ENCODE data around the gene EPM2AIP1. TPM values are rescaled to one million over a fixed set of nuclear protein-coding genes. Genes with fewer than 3 reads are reported as not detected.

Gene EPM2AIP1
- polyA plus RNA-seq, 1 of the 3 experiments (the other 2 are of a cell fraction), result 4.7 TPM

DNA sequence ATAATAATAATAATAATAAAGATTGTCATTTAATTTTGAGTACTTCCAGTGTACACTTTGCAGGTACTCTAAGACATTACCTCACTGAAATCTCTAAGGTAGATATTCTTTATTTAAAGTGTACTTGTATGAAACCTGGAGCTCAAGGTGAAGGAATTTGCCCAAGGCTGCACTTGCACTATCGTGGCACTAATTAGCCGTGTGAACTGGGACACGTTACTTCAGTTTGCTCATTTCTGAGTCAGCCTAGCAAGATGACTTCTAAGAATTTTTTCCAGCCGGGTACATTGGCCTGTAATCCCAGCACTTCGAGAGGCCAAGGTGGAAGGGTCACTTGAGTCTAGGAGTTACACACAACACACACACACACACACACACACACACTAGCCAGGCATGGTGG lies 33.9 kb upstream of the EPM2AIP1 start:
- H3K27me3 ChIP-seq (ENCODE audit: insufficient read depth), result no peaks in the 10 kb centered on the region
- ChIA-PET CTCF (no interaction called here), POLR2A (no interaction called here)
- H3K4me2 ChIP-seq, result no peak overlapping the region
- no peak overlapping the region for H3K9ac ChIP-seq
- peaks cover 59 to 68% of the 10 kb centered on the region in 2 experiments for H3K36me3 ChIP-seq (replicated peaks in 1 of 2; ENCODE audit: control insufficient read depth in 1 of 2, insufficient read depth in 2 of 2, low read length in 1 of 2)
- no peak for DNase-seq
- H3K9me3 ChIP-seq, result no peaks in the 10 kb centered on the region
- H3K79me2 ChIP-seq (ENCODE audit: insufficient read depth), result no peaks in the 10 kb centered on the region
- H3F3A ChIP-seq (replicated peaks; ENCODE audit: insufficient read depth), result peaks cover 5% of the 10 kb centered on the region
- H3K9me2 ChIP-seq, result no peaks in the 10 kb centered on the region
- H4K20me1 ChIP-seq (ENCODE audit: insufficient read depth), result no peaks in the 10 kb centered on the region
- WGBS (ENCODE audit: low lambda C conversion rate), result 92% methylated on average over 5 of the region's 5 CpGs
- H3K4me3 ChIP-seq (ENCODE audit: low read depth in 2 of 2, low read length in 1 of 2), result no peak overlapping the region
- H3K27ac ChIP-seq (ENCODE audit: low read depth in 2 of 2, low read length in 1 of 2), result no peak overlapping the region
- no peak overlapping the region for H2AFZ ChIP-seq (ENCODE audit: low read depth)
- H3K4me1 ChIP-seq (ENCODE audit: control insufficient read depth in 1 of 2, insufficient read depth in 2 of 2, low read depth in 1 of 2, low read length in 1 of 2), result peaks cover 0 to 2% of the 10 kb centered on the region in 2 experiments; a peak in 1 of 4 replicates
- TF ChIP-seq, protein P1, sequence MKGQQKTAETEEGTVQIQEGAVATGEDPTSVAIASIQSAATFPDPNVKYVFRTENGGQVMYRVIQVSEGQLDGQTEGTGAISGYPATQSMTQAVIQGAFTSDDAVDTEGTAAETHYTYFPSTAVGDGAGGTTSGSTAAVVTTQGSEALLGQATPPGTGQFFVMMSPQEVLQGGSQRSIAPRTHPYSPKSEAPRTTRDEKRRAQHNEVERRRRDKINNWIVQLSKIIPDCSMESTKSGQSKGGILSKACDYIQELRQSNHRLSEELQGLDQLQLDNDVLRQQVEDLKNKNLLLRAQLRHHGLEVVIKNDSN (IDR thresholded peaks at IDR 0.05; ENCODE audit: borderline replicate concordance, low read depth), result no peak
- TF ChIP-seq RXRA (IDR thresholded peaks at IDR 0.05; ENCODE audit: borderline replicate concordance, low read depth) (no peak), MXI1 (IDR thresholded peaks at IDR 0.05; ENCODE audit: low read depth, low read length) (no peak), NRF1 (IDR thresholded peaks at IDR 0.05; ENCODE audit: low read depth, low read length) (no peak), RFX5 (IDR thresholded peaks at IDR 0.05; ENCODE audit: low read length) (no peak), YY1 (IDR thresholded peaks at IDR 0.05; ENCODE audit: low read depth) (no peak)
- TF ChIP-seq, protein P2, sequence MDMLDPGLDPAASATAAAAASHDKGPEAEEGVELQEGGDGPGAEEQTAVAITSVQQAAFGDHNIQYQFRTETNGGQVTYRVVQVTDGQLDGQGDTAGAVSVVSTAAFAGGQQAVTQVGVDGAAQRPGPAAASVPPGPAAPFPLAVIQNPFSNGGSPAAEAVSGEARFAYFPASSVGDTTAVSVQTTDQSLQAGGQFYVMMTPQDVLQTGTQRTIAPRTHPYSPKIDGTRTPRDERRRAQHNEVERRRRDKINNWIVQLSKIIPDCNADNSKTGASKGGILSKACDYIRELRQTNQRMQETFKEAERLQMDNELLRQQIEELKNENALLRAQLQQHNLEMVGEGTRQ (IDR thresholded peaks at IDR 0.05; ENCODE audit: borderline replicate concordance, low read depth, low read length), result no peak

DNA sequence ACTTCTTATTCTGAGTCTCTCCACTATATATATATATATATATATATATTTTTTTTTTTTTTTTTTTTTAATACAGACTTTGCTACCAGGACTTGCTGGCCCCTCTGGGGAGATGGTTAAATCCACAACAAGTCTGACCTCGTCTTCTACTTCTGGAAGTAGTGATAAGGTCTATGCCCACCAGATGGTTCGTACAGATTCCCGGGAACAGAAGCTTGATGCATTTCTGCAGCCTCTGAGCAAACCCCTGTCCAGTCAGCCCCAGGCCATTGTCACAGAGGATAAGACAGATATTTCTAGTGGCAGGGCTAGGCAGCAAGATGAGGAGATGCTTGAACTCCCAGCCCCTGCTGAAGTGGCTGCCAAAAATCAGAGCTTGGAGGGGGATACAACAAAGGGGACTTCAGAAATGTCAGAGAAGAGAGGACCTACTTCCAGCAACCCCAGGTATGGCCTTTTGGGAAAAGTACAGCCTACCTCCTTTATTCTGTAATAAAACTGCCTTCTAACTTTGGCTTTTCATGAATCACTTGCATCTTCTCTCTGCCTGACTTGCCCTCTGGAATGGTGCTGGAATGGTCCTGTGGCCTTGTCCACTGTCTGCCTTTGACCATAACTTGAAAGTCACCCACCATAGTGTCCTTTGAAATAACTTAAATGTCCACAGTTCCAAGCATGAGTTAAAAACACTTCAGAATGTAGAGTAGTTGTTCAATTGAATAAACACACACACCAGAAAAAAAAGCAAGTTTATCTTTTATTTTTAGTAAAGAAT lies 32.8 kb upstream of the EPM2AIP1 start:
- H3K4me2 ChIP-seq, result no peak overlapping the region
- no peak for DNase-seq
- no peak overlapping the region for H3K27ac ChIP-seq (ENCODE audit: low read depth in 2 of 2, low read length in 1 of 2)
- H4K20me1 ChIP-seq (ENCODE audit: insufficient read depth), result no peaks in the 10 kb centered on the region
- no peaks in the 10 kb centered on the region for H3K79me2 ChIP-seq (ENCODE audit: insufficient read depth)
- no peaks in the 10 kb centered on the region for H3K4me1 ChIP-seq (ENCODE audit: control insufficient read depth in 1 of 2, insufficient read depth in 2 of 2, low read depth in 1 of 2, low read length in 1 of 2)
- H3K27me3 ChIP-seq (ENCODE audit: insufficient read depth), result no peaks in the 10 kb centered on the region
- H3F3A ChIP-seq (replicated peaks; ENCODE audit: insufficient read depth), result peaks cover 5% of the 10 kb centered on the region
- TF ChIP-seq FOXJ3 (CRISPR knock-in tag; IDR thresholded peaks at IDR 0.05) (no peak), CHD2 (IDR thresholded peaks at IDR 0.05; ENCODE audit: low read length, partially characterized antibody) (no peak), EP300 (IDR thresholded peaks at IDR 0.05; ENCODE audit: borderline replicate concordance in 1 of 2, low read depth in 1 of 2, low read length in 1 of 2) (no peak), SIN3A (IDR thresholded peaks at IDR 0.05; ENCODE audit: borderline replicate concordance, low read depth, low read length) (no peak), RAD21 (IDR thresholded peaks at IDR 0.05; ENCODE audit: low read length) (no peak)
- TF ChIP-seq, protein P3, sequence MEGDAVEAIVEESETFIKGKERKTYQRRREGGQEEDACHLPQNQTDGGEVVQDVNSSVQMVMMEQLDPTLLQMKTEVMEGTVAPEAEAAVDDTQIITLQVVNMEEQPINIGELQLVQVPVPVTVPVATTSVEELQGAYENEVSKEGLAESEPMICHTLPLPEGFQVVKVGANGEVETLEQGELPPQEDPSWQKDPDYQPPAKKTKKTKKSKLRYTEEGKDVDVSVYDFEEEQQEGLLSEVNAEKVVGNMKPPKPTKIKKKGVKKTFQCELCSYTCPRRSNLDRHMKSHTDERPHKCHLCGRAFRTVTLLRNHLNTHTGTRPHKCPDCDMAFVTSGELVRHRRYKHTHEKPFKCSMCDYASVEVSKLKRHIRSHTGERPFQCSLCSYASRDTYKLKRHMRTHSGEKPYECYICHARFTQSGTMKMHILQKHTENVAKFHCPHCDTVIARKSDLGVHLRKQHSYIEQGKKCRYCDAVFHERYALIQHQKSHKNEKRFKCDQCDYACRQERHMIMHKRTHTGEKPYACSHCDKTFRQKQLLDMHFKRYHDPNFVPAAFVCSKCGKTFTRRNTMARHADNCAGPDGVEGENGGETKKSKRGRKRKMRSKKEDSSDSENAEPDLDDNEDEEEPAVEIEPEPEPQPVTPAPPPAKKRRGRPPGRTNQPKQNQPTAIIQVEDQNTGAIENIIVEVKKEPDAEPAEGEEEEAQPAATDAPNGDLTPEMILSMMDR (IDR thresholded peaks at IDR 0.05), result no peak
- TF ChIP-seq, protein P4, sequence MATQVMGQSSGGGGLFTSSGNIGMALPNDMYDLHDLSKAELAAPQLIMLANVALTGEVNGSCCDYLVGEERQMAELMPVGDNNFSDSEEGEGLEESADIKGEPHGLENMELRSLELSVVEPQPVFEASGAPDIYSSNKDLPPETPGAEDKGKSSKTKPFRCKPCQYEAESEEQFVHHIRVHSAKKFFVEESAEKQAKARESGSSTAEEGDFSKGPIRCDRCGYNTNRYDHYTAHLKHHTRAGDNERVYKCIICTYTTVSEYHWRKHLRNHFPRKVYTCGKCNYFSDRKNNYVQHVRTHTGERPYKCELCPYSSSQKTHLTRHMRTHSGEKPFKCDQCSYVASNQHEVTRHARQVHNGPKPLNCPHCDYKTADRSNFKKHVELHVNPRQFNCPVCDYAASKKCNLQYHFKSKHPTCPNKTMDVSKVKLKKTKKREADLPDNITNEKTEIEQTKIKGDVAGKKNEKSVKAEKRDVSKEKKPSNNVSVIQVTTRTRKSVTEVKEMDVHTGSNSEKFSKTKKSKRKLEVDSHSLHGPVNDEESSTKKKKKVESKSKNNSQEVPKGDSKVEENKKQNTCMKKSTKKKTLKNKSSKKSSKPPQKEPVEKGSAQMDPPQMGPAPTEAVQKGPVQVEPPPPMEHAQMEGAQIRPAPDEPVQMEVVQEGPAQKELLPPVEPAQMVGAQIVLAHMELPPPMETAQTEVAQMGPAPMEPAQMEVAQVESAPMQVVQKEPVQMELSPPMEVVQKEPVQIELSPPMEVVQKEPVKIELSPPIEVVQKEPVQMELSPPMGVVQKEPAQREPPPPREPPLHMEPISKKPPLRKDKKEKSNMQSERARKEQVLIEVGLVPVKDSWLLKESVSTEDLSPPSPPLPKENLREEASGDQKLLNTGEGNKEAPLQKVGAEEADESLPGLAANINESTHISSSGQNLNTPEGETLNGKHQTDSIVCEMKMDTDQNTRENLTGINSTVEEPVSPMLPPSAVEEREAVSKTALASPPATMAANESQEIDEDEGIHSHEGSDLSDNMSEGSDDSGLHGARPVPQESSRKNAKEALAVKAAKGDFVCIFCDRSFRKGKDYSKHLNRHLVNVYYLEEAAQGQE (IDR thresholded peaks at IDR 0.05; ENCODE audit: low read depth, low read length), result no peak
- POLR2A ChIA-PET, result no interaction called here
- H3K4me3 ChIP-seq (ENCODE audit: low read depth in 2 of 2, low read length in 1 of 2), result no peak overlapping the region
- H3K9ac ChIP-seq, result no peak overlapping the region
- H3K9me3 ChIP-seq, result no peaks in the 10 kb centered on the region
- H3K9me2 ChIP-seq, result no peaks in the 10 kb centered on the region
- CTCF ChIA-PET, result no interaction called here
- no peak overlapping the region for H2AFZ ChIP-seq (ENCODE audit: low read depth)
- peaks cover 67 to 75% of the 10 kb centered on the region in 2 experiments for H3K36me3 ChIP-seq (replicated peaks in 1 of 2; ENCODE audit: control insufficient read depth in 1 of 2, insufficient read depth in 2 of 2, low read length in 1 of 2)
- WGBS (ENCODE audit: low lambda C conversion rate), result 88% methylated on average over 3 of the region's 3 CpGs

All from SK-N-SH (cell line).